ENCODE measurements around the gene FAM110C.

The FAM110C gene

DNA sequence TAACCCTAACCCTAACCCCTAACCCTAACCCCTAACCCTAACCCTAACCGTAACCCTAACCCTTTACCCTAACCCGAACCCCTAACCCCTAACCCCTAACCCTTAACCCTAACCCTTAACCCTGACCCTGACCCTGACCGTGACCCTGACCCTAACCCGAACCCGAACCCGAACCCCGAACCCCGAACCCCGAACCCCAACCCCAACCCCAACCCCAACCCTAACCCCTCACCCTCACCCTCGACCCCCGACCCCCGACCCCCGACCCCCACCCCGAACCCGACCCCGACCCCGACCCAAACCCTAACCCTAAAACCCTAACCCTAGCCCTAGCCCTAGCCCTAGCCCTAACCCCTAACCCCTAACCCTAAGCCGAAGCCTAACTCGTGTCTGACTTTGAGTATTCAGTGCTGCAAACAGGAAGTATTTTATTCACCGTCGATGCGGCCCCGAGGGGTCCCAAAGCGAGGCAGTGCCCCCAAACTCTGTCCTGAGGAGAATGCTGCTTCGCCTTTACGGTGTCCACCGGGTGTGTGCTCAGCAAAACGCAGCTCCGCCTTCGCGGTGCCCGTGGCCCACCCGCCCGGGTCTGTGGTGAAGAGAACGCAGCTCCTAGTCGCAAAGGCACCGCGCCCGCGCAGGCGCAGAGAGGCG lies 36.0 kb downstream of the FAM110C start:
- Histone ChIP-seq H3K4me1 (ENCODE audit: control insufficient read depth in 2 of 2, insufficient read depth in 1 of 2, low read depth in 1 of 2, low read length in 2 of 2) (no peaks in the 10 kb centered on the region), H2BK120ac (ENCODE audit: low read depth, low read length) (no peak overlapping the region), H3K4me3 (ENCODE audit: low read length in 2 of 2) (peak overlapping the region; percentile 32 to 48), H3K4ac (ENCODE audit: low read length) (no peak overlapping the region), H3K27me3 (ENCODE audit: control insufficient read depth in 3 of 3, insufficient read depth in 3 of 3, low read depth in 1 of 3, low read length in 3 of 3) (no peaks in the 10 kb centered on the region), H4K8ac (ENCODE audit: low read depth, low read length) (no peak overlapping the region), H3K14ac (ENCODE audit: low read length) (no peak overlapping the region), H3K36me3 (replicated peaks in 1 of 2; ENCODE audit: control insufficient read depth in 2 of 2, insufficient read depth in 2 of 2, low read length in 2 of 2) (no peaks in the 10 kb centered on the region), H2BK15ac (ENCODE audit: low read length) (no peak overlapping the region), H2AFZ (ENCODE audit: low read length) (peak overlapping the region; percentile 45), H2AK5ac (ENCODE audit: low read depth, low read length) (no peak overlapping the region), H3K4me2 (ENCODE audit: insufficient read depth, low read length, poor library complexity, severe bottlenecking) (no peak overlapping the region), H4K91ac (ENCODE audit: low read depth, low read length, poor library complexity) (no peak overlapping the region), H2BK5ac (ENCODE audit: low read length) (no peak overlapping the region), H2BK12ac (ENCODE audit: low read length) (no peak overlapping the region), H3K9ac (ENCODE audit: low read depth, low read length, poor library complexity) (no peak overlapping the region), H3K9me3 (replicated peaks in 1 of 2; ENCODE audit: control insufficient read depth in 2 of 2, insufficient read depth in 1 of 2, low read depth in 1 of 2, low read length in 2 of 2) (peaks cover 0 to 8% of the 10 kb centered on the region in 2 donors), H3K27ac (replicated peaks; ENCODE audit: low read length) (no peak overlapping the region), H3K23ac (ENCODE audit: low read depth, low read length, poor library complexity) (no peak overlapping the region), H3K79me1 (ENCODE audit: low read depth, low read length) (no peaks in the 10 kb centered on the region), H3K18ac (ENCODE audit: low read length) (no peak overlapping the region)
- WGBS, 2 donors (ENCODE audit: extremely low coverage in 2 of 2, insufficient read length in 2 of 2, insufficient replicate concordance in 1 of 2): 100% methylated on average over 3 of the region's 42 CpGs; no CpG with 5 or more reads in 1 of the 2 donors
- DNase-seq (ENCODE audit: low spot score): no peak
